BE2C (cell line): ENCODE results near the gene CACNA1D.

ENCODE experiments used
- DNase-seq: peaks from one replicate; pipeline ENCODE4 v3.0.0-alpha.2; 2020
- H3K27me3 ChIP-seq: fragments of 250-450 bp; sonication (Bioruptor Pico); 2 replicates; pipeline ENCODE4 v1.5.1; 2020; ENCODE audit warnings: mild to moderate bottlenecking
- H3K36me3 ChIP-seq: fragments of 250-450 bp; sonication (Bioruptor Pico); 2 replicates; pipeline ENCODE4 v1.5.1; 2020; ENCODE audit warnings: mild to moderate bottlenecking
- H3K4me1 ChIP-seq: fragments of 250-450 bp; sonication (Bioruptor Pico); 2 replicates; pipeline ENCODE4 v1.5.1; 2020
- H3K4me3 ChIP-seq: 2 replicates; pipeline ENCODE4 v1.5.1; 2011; ENCODE audit warnings: low read depth, low read length
- H3K9me3 ChIP-seq: fragments of 250-450 bp; sonication (Bioruptor Pico); 2 replicates; pipeline ENCODE4 v1.5.1; 2020
- CTCF ChIP-seq: IDR thresholded peaks from 2 replicates; pipeline ENCODE4 v1.5.1; 2012; ENCODE audit warnings: mild to moderate bottlenecking, low read depth, low read length

Gene CACNA1D

GRCh38 chr3:53506110-53506762 is 11.8 kb downstream of the CACNA1D start:
- H3K4me3 ChIP-seq: no peak overlapping the region
- peaks cover 6% of the 10 kb centered on the region for H3K27me3 ChIP-seq
- no peak for DNase-seq
- no peaks in the 10 kb centered on the region for H3K36me3 ChIP-seq
- no peaks in the 10 kb centered on the region for H3K9me3 ChIP-seq
- no peaks in the 10 kb centered on the region for H3K4me1 ChIP-seq
- TF ChIP-seq CTCF: no peak

GRCh38 chr3:53506763-53507145 is 12.3 kb downstream of the CACNA1D start:
- Histone ChIP-seq H3K9me3 (no peaks in the 10 kb centered on the region), H3K27me3 (peaks cover 8% of the 10 kb centered on the region), H3K36me3 (no peaks in the 10 kb centered on the region), H3K4me3 (no peak overlapping the region), H3K4me1 (no peaks in the 10 kb centered on the region)
- TF ChIP-seq CTCF: no peak
- no peak for DNase-seq

- Histone ChIP-seq H3K36me3 (no peaks in the 10 kb centered on the region), H3K9me3 (no peaks in the 10 kb centered on the region), H3K27me3 (peaks cover 8% of the 10 kb centered on the region), H3K4me3 (no peak overlapping the region), H3K4me1 (no peaks in the 10 kb centered on the region)
- DNase-seq: no peak
- TF ChIP-seq CTCF: no peak
Measured at GRCh38 chr3:53509494-53509893, 15.1 kb downstream of the CACNA1D start.

- TF ChIP-seq CTCF: no peak
- DNase-seq: no peak
- Histone ChIP-seq H3K4me3 (no peak overlapping the region), H3K9me3 (no peaks in the 10 kb centered on the region), H3K27me3 (peaks cover 8% of the 10 kb centered on the region), H3K36me3 (no peaks in the 10 kb centered on the region), H3K4me1 (no peaks in the 10 kb centered on the region)
Measured at GRCh38 chr3:53510508-53510907, 16.1 kb downstream of the CACNA1D start.

GRCh38 chr3:53511246-53511645 is 16.8 kb downstream of the CACNA1D start:
- no peaks in the 10 kb centered on the region for H3K36me3 ChIP-seq
- TF ChIP-seq CTCF: no peak
- no peaks in the 10 kb centered on the region for H3K4me1 ChIP-seq
- no peaks in the 10 kb centered on the region for H3K9me3 ChIP-seq
- DNase-seq: no peak
- no peak overlapping the region for H3K4me3 ChIP-seq
- H3K27me3 ChIP-seq: peaks cover 8% of the 10 kb centered on the region

- peaks cover 8% of the 10 kb centered on the region for H3K27me3 ChIP-seq
- DNase-seq: no peak
Measured at GRCh38 chr3:53513556-53514190, 19.3 kb downstream of the CACNA1D start.

More at GRCh38 chr3:53513556-53514190, 19.3 kb downstream of the CACNA1D start:
- Histone ChIP-seq H3K36me3 (no peaks in the 10 kb centered on the region), H3K4me1 (no peaks in the 10 kb centered on the region), H3K4me3 (no peak overlapping the region), H3K9me3 (no peaks in the 10 kb centered on the region)
- TF ChIP-seq CTCF: peak; percentile 15; the same call in 1 of the 2 replicates
